T-helper 1 cell (primary cell): ENCODE measurements around the gene MKLN1.
A peak's percentile ranks its signal among the peaks of the same experiment; 100 is the strongest.
"Not testable (repeated sequence)": the region's sequence is repeated elsewhere in the genome, so short reads cannot be mapped to it uniquely, and the experiment has no call there.

Experiments
- DNase-seq, 5 donors: peaks; one replicate each; pipeline ENCODE4 v3.0.0-alpha.2; 2012 to 2020
- total RNA-seq, 4 donors: gene quantifications; one replicate each; lab custom pipeline; 2026; lab: John Stamatoyannopoulos, UW

MKLN1 gene
- total RNA-seq, result 83.6 to 121 (median 112) reads per million in 4 donors

- peak; percentile 77 to 91 (median 86) for DNase-seq
These were observed at the start of gene MKLN1 for GRCh38 chr7:131327626-131328376. Gene MKLN1 (plus strand): TSS chr7:131327876. CDS start chr7:131327900, 24 bp downstream.

GRCh38 chr7:131279044-131279443, 48.6 kb upstream of the MKLN1 start:
- DNase-seq, result no peak

GRCh38 chr7:131281266-131282048, 46.2 kb upstream of the MKLN1 start:
- DNase-seq, result no peak

- no peak for DNase-seq
These were observed 42.8 kb upstream of the MKLN1 start for GRCh38 chr7:131284702-131285419.

GRCh38 chr7:131285556-131285955, 42.1 kb upstream of the MKLN1 start:
- no peak for DNase-seq

- no peak for DNase-seq
These were observed 39.2 kb upstream of the MKLN1 start for GRCh38 chr7:131288450-131288849.

- DNase-seq, result no peak
These were observed 38.6 kb upstream of the MKLN1 start for GRCh38 chr7:131289051-131289450.

- no peak for DNase-seq
These were observed 35.4 kb upstream of the MKLN1 start for GRCh38 chr7:131292141-131292905.

- DNase-seq, result no peak
These were observed 34.7 kb upstream of the MKLN1 start for GRCh38 chr7:131293018-131293417.

- no peak for DNase-seq
These were observed 33.1 kb upstream of the MKLN1 start for GRCh38 chr7:131294553-131294952.

- DNase-seq, result no peak
These were observed 29.1 kb upstream of the MKLN1 start for GRCh38 chr7:131298608-131298992.

- DNase-seq, result no peak
These were observed 28.6 kb upstream of the MKLN1 start for GRCh38 chr7:131299074-131299473.

- DNase-seq, result no peak
These were observed 27.6 kb upstream of the MKLN1 start for GRCh38 chr7:131300078-131300477.

- DNase-seq, result no peak
These were observed 26.9 kb upstream of the MKLN1 start for GRCh38 chr7:131300572-131301466.

- no peak for DNase-seq
These were observed 25.2 kb upstream of the MKLN1 start for GRCh38 chr7:131302446-131302845.

GRCh38 chr7:131302876-131303707, 24.6 kb upstream of the MKLN1 start:
- DNase-seq, result peak in 3 of 5 donors; percentile 6 to 23 (median 9)

GRCh38 chr7:131305152-131305551, 22.5 kb upstream of the MKLN1 start:
- no peak for DNase-seq

GRCh38 chr7:131306041-131306440, 21.6 kb upstream of the MKLN1 start:
- not testable (repeated sequence) for DNase-seq

- no peak for DNase-seq
These were observed 20.9 kb upstream of the MKLN1 start for GRCh38 chr7:131306777-131307176.

- no peak for DNase-seq
These were observed 20.0 kb upstream of the MKLN1 start for GRCh38 chr7:131307627-131308026.
